OCI-M2 (cell line): ENCODE measurements around the gene TUBE1.
"Not testable (repeated sequence)": the region's sequence is repeated elsewhere in the genome, so short reads cannot be mapped to it uniquely, and the experiment has no call there.

Experiments
- DNase-seq: peaks from one replicate; lab custom pipeline; 2025; ENCODE audit not compliant: unreplicated experiment; lab: John Stamatoyannopoulos, UW

TUBE1 gene

GRCh38 chr6:112087136-112087911, at the start of gene TUBE1, which contains the start of gene FAM229B:
Gene TUBE1 (minus strand): TSS chr6:112087482. CDS start chr6:112087434, 48 bp downstream.
Gene FAM229B (plus strand): TSS chr6:112087591. CDS start chr6:112099284, 11,693 bp downstream.
- peak; percentile 84 for DNase-seq

GRCh38 chr6:112130878-112131277, 43.6 kb upstream of the TUBE1 start:
- no peak for DNase-seq

GRCh38 chr6:112128208-112128607, 40.9 kb upstream of the TUBE1 start:
- DNase-seq, result no peak

- DNase-seq, result no peak
Measured at GRCh38 chr6:112123982-112124381, 36.7 kb upstream of the TUBE1 start.

- no peak for DNase-seq
Measured at GRCh38 chr6:112122756-112123155, 35.5 kb upstream of the TUBE1 start.

GRCh38 chr6:112118034-112118433, 30.8 kb upstream of the TUBE1 start:
- no peak for DNase-seq

GRCh38 chr6:112117554-112117953, 30.3 kb upstream of the TUBE1 start:
- DNase-seq, result no peak

GRCh38 chr6:112116221-112116620, 28.9 kb upstream of the TUBE1 start:
- DNase-seq, result no peak

GRCh38 chr6:112114577-112115223, 27.4 kb upstream of the TUBE1 start:
- DNase-seq, result no peak

- no peak for DNase-seq
Measured at GRCh38 chr6:112113918-112114317, 26.6 kb upstream of the TUBE1 start.

GRCh38 chr6:112113431-112113830, 26.1 kb upstream of the TUBE1 start:
- no peak for DNase-seq

- DNase-seq, result no peak
Measured at GRCh38 chr6:112109262-112109661, 22.0 kb upstream of the TUBE1 start.

- DNase-seq, result no peak
Measured at GRCh38 chr6:112106562-112106961, 19.3 kb upstream of the TUBE1 start.

- not testable (repeated sequence) for DNase-seq
Measured at GRCh38 chr6:112106026-112106425, 18.7 kb upstream of the TUBE1 start.

GRCh38 chr6:112100561-112100960, 13.3 kb upstream of the TUBE1 start:
- no peak for DNase-seq

- DNase-seq, result no peak
Measured at GRCh38 chr6:112096901-112097300, 9.6 kb upstream of the TUBE1 start.

- DNase-seq, result no peak
Measured at GRCh38 chr6:112087916-112088315, 634 bp upstream of the TUBE1 start.

GRCh38 chr6:112086744-112087135, 542 bp downstream of the TUBE1 start:
- no peak for DNase-seq

- no peak for DNase-seq
Measured at GRCh38 chr6:112085286-112086065, 1.8 kb downstream of the TUBE1 start.

GRCh38 chr6:112081569-112081968, 5.7 kb downstream of the TUBE1 start:
- no peak for DNase-seq

GRCh38 chr6:112066606-112067005, 20.7 kb downstream of the TUBE1 start:
- DNase-seq, result no peak
